SK-N-SH (cell line): ENCODE results near the gene NSG2. TPM values are rescaled to one million over a fixed set of nuclear protein-coding genes. Genes with fewer than 3 reads are reported as not detected.

Experiments
- CTCF ChIA-PET: fragments of 300-600, 350-600 bp; formaldehyde crosslinking; extraction: SDS; loops from one replicate; lab custom pipeline; 2021; lab: Yijun Ruan, JAX
- POLR2A ChIA-PET: fragments of 350-600 bp; sonication (Branson Sonifier 250); formaldehyde crosslinking; extraction: SDS; loops from one replicate; lab custom pipeline; 2020; ENCODE audit warnings: antibody characterized with exemption, inconsistent platforms; lab: Yijun Ruan, JAX
- DNase-seq: peaks from one replicate; pipeline ENCODE4 v3.0.0; 2012
- H2AFZ ChIP-seq: fragments of 200-600 bp; sonication (generic); 2 replicates; pipeline ENCODE4 v1.8.1; 2016; ENCODE audit warnings: antibody characterized with exemption, mild to moderate bottlenecking, low read depth
- H3F3A ChIP-seq: fragments of 200-600 bp; sonication (generic); replicated peaks from 2 replicates; pipeline ENCODE3; 2016; ENCODE audit warnings: antibody characterized with exemption, mild to moderate bottlenecking; ENCODE audit not compliant: insufficient read depth
- H3K27ac ChIP-seq, 2 experiments: fragments of 200-500 bp in 1 of 2; fragments of 200-600 bp in 1 of 2; sonication (Bioruptor generic) in 1 of 2; sonication (generic), shearing (Covaris generic) in 1 of 2; 2 replicates each; pipeline versions ENCODE4 v1.5.1 to v1.6.1; 2014 to 2016; ENCODE audit warnings: low read depth in 2 of 2, inconsistent platforms in 1 of 2, low read length in 1 of 2, mild to moderate bottlenecking in 1 of 2, mixed read lengths in 1 of 2
- H3K27me3 ChIP-seq: fragments of 200-600 bp; sonication (generic), shearing (Covaris generic); 2 replicates; pipeline ENCODE4 v1.6.1; 2016; ENCODE audit warnings: mixed run types; ENCODE audit not compliant: insufficient read depth
- H3K36me3 ChIP-seq, 2 experiments: fragments of 200-500 bp in 1 of 2; fragments of 200-600 bp in 1 of 2; sonication (Bioruptor generic) in 1 of 2; sonication (generic) in 1 of 2; replicated peaks in 1 of 2; 2 replicates each; pipeline versions ENCODE3 to v1.5.1; 2014 to 2016; ENCODE audit warnings: low read length in 1 of 2, mild to moderate bottlenecking in 1 of 2; ENCODE audit not compliant: insufficient read depth in 2 of 2, control insufficient read depth in 1 of 2
- H3K4me1 ChIP-seq, 2 experiments: fragments of 200-500 bp in 1 of 2; fragments of 200-600 bp in 1 of 2; sonication (Bioruptor generic) in 1 of 2; sonication (generic), shearing (Covaris generic) in 1 of 2; 2 replicates each; pipeline versions ENCODE4 v1.5.1 to v1.6.1; 2014 to 2016; ENCODE audit warnings: low read depth in 1 of 2, low read length in 1 of 2, mixed run types in 1 of 2; ENCODE audit not compliant: insufficient read depth in 2 of 2, control insufficient read depth in 1 of 2
- H3K4me2 ChIP-seq: fragments of 200-600 bp; sonication (generic), shearing (Covaris generic); 2 replicates; pipeline ENCODE4 v1.6.1; 2017; ENCODE audit warnings: mixed run types
- H3K4me3 ChIP-seq, 2 experiments: fragments of 200-500 bp in 1 of 2; fragments of 200-600 bp in 1 of 2; sonication (Bioruptor generic) in 1 of 2; sonication (generic), shearing (Covaris generic) in 1 of 2; 2 replicates each; pipeline versions ENCODE4 v1.5.1 to v1.8.1; 2014 to 2016; ENCODE audit warnings: low read depth in 2 of 2, inconsistent platforms in 1 of 2, low read length in 1 of 2, mild to moderate bottlenecking in 1 of 2, mixed read lengths in 1 of 2, moderate library complexity in 1 of 2
- H3K79me2 ChIP-seq: fragments of 200-600 bp; sonication (generic); 2 replicates; pipeline ENCODE4 v1.8.1; 2017; ENCODE audit warnings: mild to moderate bottlenecking; ENCODE audit not compliant: insufficient read depth
- H3K9ac ChIP-seq: fragments of 200-600 bp; sonication (generic); 2 replicates; pipeline ENCODE4 v1.6.1; 2017; ENCODE audit warnings: mixed run types
- H3K9me2 ChIP-seq: fragments of 200-600 bp; sonication (generic); 2 replicates; pipeline ENCODE4 v1.6.1; 2017; ENCODE audit warnings: mixed run types
- H3K9me3 ChIP-seq: fragments of 200-600 bp; sonication (generic); 2 replicates; pipeline ENCODE4 v1.6.1; 2017; ENCODE audit warnings: mixed run types, mild to moderate bottlenecking, moderate library complexity
- H4K20me1 ChIP-seq: fragments of 200-600 bp; sonication (generic); 2 replicates; pipeline ENCODE4 v1.6.1; 2017; ENCODE audit warnings: mild to moderate bottlenecking, mixed run types; ENCODE audit not compliant: insufficient read depth
- ELF1 ChIP-seq: IDR thresholded peaks from 2 replicates; pipeline ENCODE4 v1.4.0; 2012
- FOXJ3 ChIP-seq: sonication (generic); formaldehyde crosslinking; IDR thresholded peaks from 2 replicates; pipeline ENCODE4 v1.5.1; 2020; ENCODE audit warnings: mild to moderate bottlenecking, missing genetic modification reagents
- GABPA ChIP-seq: IDR thresholded peaks from 2 replicates; pipeline ENCODE4 v1.4.0; 2012; ENCODE audit warnings: low read depth, mild to moderate bottlenecking
- JUND ChIP-seq: IDR thresholded peaks from 2 replicates; pipeline ENCODE4 v1.4.0; 2012
- MXI1 ChIP-seq: IDR thresholded peaks from 2 replicates; pipeline ENCODE4 v1.6.1; 2012; ENCODE audit warnings: mild to moderate bottlenecking, low read depth, low read length, improper control_type of control experiment
- NFIC ChIP-seq: IDR thresholded peaks from 2 replicates; pipeline ENCODE4 v1.4.0; 2012; ENCODE audit warnings: borderline replicate concordance
- NRF1 ChIP-seq: IDR thresholded peaks from 2 replicates; pipeline ENCODE4 v1.6.1; 2012; ENCODE audit warnings: low read depth, mild to moderate bottlenecking, low read length
- RAD21 ChIP-seq: IDR thresholded peaks from 2 replicates; pipeline ENCODE4 v1.6.1; 2012; ENCODE audit warnings: mild to moderate bottlenecking, low read length
- RCOR1 ChIP-seq: fragments of 150-350 bp; IDR thresholded peaks from 2 replicates; pipeline ENCODE4 v1.6.1; 2017; ENCODE audit warnings: antibody characterized with exemption, low read length
- RFX5 ChIP-seq: IDR thresholded peaks from 2 replicates; pipeline ENCODE4 v1.6.1; 2012; ENCODE audit warnings: mild to moderate bottlenecking, improper control_type of control experiment, low read length
- TCF12 ChIP-seq: IDR thresholded peaks from 2 replicates; pipeline ENCODE4 v1.4.0; 2012
- TEAD4 ChIP-seq: IDR thresholded peaks from 2 replicates; pipeline ENCODE4 v1.4.0; 2012; ENCODE audit warnings: mild to moderate bottlenecking, borderline replicate concordance; ENCODE audit not compliant: insufficient read depth
- WGBS: methylation state at CpG from one replicate; pipeline ENCODE4 v1.1.6; 2017; ENCODE audit warnings: low lambda C conversion rate; 5-methylcytosine and 5-hydroxymethylcytosine counted together
- polyA plus RNA-seq, 3 experiments: library from polyadenylated mRNA; depleted of rRNA; stranded (reverse); fragments of >200 nt; gene quantifications; 2 replicates each; pipeline ENCODE4 v1.2.3, GENCODE V29; 2012
- TF ChIP-seq, protein P1 (sequence below): IDR thresholded peaks from 2 replicates; pipeline ENCODE4 v1.4.0; 2012; ENCODE audit warnings: low read depth, borderline replicate concordance
- TF ChIP-seq, protein P2 (sequence below): IDR thresholded peaks from 2 replicates; pipeline ENCODE4; 2012
- TF ChIP-seq, protein P3 (sequence below): fragments of 200-600 bp; sonication (generic); IDR thresholded peaks from 2 replicates; pipeline ENCODE4 v1.6.1; 2017; ENCODE audit warnings: antibody characterized with exemption, mild to moderate bottlenecking, moderate library complexity
- TF ChIP-seq, protein P4 (sequence below): IDR thresholded peaks from 2 replicates; pipeline ENCODE4 v1.4.0; 2012; ENCODE audit warnings: low read depth

Gene NSG2
- polyA plus RNA-seq, 1 of the 3 experiments (the other 2 are of a cell fraction): 4.3 TPM

DNA sequence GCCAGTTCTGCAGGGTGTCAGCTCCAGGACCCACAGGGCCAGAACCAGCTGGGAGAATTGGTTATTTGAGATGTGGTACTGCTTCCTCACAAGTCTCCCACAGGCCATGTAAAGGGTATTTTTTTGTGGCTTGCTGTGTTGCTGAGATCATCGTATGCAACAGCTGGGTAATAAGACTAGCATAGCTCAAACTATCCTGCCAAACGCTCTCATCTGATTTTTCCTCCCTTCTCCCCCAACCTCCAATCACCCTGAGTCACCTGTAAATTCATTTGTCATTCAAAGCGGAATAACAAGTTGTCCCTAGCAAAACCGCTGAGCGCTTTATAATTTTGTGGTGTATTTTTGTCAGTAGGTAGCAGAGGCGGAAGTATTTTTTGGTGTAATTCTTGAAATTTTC lies 63.2 kb downstream of the NSG2 start:
- Histone ChIP-seq H3K9me3 (no peaks in the 10 kb centered on the region), H3K4me2 (no peak overlapping the region), H4K20me1 (no peaks in the 10 kb centered on the region), H3K4me3 (no peak overlapping the region), H3F3A (no peaks in the 10 kb centered on the region), H3K36me3 (no peaks in the 10 kb centered on the region), H3K27ac (no peak overlapping the region; a peak in 1 of 4 replicates), H3K79me2 (no peaks in the 10 kb centered on the region), H3K9ac (no peak overlapping the region), H3K9me2 (no peaks in the 10 kb centered on the region), H3K4me1 (peaks cover 0 to 15% of the 10 kb centered on the region in 2 experiments; a peak in 1 of 4 replicates), H3K27me3 (no peaks in the 10 kb centered on the region), H2AFZ (no peak overlapping the region)
- DNase-seq: no peak
- ChIA-PET POLR2A (no interaction called here), CTCF (interaction anchor here (1.4 kb wide), 1 partner anchor 203 kb away, joined by 4 read pairs; no protein-coding TSS in a partner anchor)
- whole genome bisulfite sequencing: 74% methylated on average over 6 of the region's 6 CpGs
- no peak for TF ChIP-seq TCF12
- no peak for TF ChIP-seq GABPA
- TF ChIP-seq, protein P1, sequence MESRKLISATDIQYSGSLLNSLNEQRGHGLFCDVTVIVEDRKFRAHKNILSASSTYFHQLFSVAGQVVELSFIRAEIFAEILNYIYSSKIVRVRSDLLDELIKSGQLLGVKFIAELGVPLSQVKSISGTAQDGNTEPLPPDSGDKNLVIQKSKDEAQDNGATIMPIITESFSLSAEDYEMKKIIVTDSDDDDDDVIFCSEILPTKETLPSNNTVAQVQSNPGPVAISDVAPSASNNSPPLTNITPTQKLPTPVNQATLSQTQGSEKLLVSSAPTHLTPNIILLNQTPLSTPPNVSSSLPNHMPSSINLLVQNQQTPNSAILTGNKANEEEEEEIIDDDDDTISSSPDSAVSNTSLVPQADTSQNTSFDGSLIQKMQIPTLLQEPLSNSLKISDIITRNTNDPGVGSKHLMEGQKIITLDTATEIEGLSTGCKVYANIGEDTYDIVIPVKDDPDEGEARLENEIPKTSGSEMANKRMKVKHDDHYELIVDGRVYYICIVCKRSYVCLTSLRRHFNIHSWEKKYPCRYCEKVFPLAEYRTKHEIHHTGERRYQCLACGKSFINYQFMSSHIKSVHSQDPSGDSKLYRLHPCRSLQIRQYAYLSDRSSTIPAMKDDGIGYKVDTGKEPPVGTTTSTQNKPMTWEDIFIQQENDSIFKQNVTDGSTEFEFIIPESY: no peak
- TF ChIP-seq NFIC: no peak
- TF ChIP-seq ELF1: no peak
- TF ChIP-seq JUND: no peak
- TF ChIP-seq, protein P2, sequence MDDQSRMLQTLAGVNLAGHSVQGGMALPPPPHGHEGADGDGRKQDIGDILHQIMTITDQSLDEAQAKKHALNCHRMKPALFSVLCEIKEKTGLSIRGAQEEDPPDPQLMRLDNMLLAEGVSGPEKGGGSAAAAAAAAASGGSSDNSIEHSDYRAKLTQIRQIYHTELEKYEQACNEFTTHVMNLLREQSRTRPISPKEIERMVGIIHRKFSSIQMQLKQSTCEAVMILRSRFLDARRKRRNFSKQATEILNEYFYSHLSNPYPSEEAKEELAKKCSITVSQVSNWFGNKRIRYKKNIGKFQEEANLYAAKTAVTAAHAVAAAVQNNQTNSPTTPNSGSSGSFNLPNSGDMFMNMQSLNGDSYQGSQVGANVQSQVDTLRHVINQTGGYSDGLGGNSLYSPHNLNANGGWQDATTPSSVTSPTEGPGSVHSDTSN: no peak
- no peak for TF ChIP-seq FOXJ3 (CRISPR knock-in tag)
- TF ChIP-seq, protein P3, sequence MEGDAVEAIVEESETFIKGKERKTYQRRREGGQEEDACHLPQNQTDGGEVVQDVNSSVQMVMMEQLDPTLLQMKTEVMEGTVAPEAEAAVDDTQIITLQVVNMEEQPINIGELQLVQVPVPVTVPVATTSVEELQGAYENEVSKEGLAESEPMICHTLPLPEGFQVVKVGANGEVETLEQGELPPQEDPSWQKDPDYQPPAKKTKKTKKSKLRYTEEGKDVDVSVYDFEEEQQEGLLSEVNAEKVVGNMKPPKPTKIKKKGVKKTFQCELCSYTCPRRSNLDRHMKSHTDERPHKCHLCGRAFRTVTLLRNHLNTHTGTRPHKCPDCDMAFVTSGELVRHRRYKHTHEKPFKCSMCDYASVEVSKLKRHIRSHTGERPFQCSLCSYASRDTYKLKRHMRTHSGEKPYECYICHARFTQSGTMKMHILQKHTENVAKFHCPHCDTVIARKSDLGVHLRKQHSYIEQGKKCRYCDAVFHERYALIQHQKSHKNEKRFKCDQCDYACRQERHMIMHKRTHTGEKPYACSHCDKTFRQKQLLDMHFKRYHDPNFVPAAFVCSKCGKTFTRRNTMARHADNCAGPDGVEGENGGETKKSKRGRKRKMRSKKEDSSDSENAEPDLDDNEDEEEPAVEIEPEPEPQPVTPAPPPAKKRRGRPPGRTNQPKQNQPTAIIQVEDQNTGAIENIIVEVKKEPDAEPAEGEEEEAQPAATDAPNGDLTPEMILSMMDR: no peak
- TF ChIP-seq, protein P4, sequence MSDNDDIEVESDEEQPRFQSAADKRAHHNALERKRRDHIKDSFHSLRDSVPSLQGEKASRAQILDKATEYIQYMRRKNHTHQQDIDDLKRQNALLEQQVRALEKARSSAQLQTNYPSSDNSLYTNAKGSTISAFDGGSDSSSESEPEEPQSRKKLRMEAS: no peak
- TF ChIP-seq RFX5: no peak
- no peak for TF ChIP-seq MXI1
- TF ChIP-seq NRF1: no peak
- TF ChIP-seq RAD21: no peak

DNA sequence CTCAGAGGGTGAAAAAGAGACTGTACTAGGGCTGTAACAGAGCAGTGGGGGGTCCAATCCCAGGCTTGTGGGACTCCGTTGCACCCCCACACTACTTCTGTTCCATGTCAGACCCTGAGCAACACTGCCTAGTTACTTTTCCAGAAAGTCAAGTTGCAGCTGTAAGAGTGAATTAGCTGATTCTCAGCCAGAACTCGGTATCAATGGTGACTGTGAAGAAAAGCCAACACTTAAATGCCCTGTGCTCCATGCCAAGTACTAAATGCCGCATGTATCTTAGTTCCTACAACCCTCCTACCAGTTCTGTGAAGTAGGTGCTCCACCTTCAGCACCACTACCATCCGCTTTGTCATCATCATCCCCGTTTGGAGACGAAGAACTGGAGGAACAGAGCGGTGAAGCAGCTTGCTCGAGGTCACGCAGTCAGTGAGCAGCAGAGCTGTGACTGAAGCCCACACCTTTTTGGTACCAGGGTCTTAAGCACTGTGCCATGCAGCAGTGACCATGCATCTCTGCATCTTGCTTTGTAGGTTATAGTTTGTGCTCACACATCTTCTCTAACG lies 64.3 kb downstream of the NSG2 start:
- H3K36me3 ChIP-seq: no peaks in the 10 kb centered on the region
- no peak overlapping the region for H2AFZ ChIP-seq
- no peaks in the 10 kb centered on the region for H3K9me3 ChIP-seq
- no peaks in the 10 kb centered on the region for H3K27me3 ChIP-seq
- WGBS: 45% methylated on average over 10 of the region's 10 CpGs
- POLR2A ChIA-PET: no interaction called here
- no peaks in the 10 kb centered on the region for H4K20me1 ChIP-seq
- no peak overlapping the region for H3K9ac ChIP-seq
- no peaks in the 10 kb centered on the region for H3K9me2 ChIP-seq
- no peaks in the 10 kb centered on the region for H3F3A ChIP-seq
- H3K79me2 ChIP-seq: no peaks in the 10 kb centered on the region
- no peak for DNase-seq
- H3K4me2 ChIP-seq: no peak overlapping the region
- H3K4me1 ChIP-seq: peaks cover 0 to 12% of the 10 kb centered on the region in 2 experiments; a peak in 1 of 4 replicates
- H3K4me3 ChIP-seq: no peak overlapping the region
- CTCF ChIA-PET: interaction anchor here (1.4 kb wide), 1 partner anchor 202 kb away, joined by 4 read pairs; no protein-coding TSS in a partner anchor
- no peak overlapping the region for H3K27ac ChIP-seq
- TF ChIP-seq TEAD4: no peak
- TF ChIP-seq NRF1: no peak
- no peak for TF ChIP-seq RCOR1
- TF ChIP-seq JUND: no peak
- no peak for TF ChIP-seq NFIC
- TF ChIP-seq, protein P1: no peak
- TF ChIP-seq, protein P3: no peak
- TF ChIP-seq FOXJ3 (CRISPR knock-in tag): no peak
- no peak for TF ChIP-seq ELF1
